Natural killer cell (primary cell): Measurements from ENCODE around the gene RICTOR. TPM values are rescaled to one million over a fixed set of nuclear protein-coding genes. Genes with fewer than 3 reads are reported as not detected.
A peak's percentile ranks its signal among the peaks of the same experiment; 100 is the strongest.

Experiments
- ATAC-seq, 3 donors: fragments of 150-1000 bp in 2 of 3; fragments of 200-7000 bp in 1 of 3; cut with Tn5 transposase; 1 replicate in 1 of 3; 2 replicates in 2 of 3; pipeline ENCODE4 v1.10.0; 2021; ENCODE audit warnings: mild to moderate bottlenecking in 2 of 3, moderate library complexity in 2 of 3
- DNase-seq, 2 donors: peaks; one replicate each; pipeline versions ENCODE4 v3.0.0 to v3.0.0-alpha.2; 2013 to 2021; ENCODE audit warnings: mixed read lengths in 1 of 2
- H3K27ac ChIP-seq: one replicate; pipeline ENCODE4 v1.5.1; 2013; ENCODE audit warnings: mild to moderate bottlenecking, low read length
- H3K27me3 ChIP-seq: one replicate; pipeline ENCODE4 v1.6.1; 2013; ENCODE audit warnings: low read length; ENCODE audit not compliant: control insufficient read depth, insufficient read depth
- H3K36me3 ChIP-seq: one replicate; pipeline ENCODE4 v1.6.1; 2013; ENCODE audit warnings: low read length; ENCODE audit not compliant: control insufficient read depth, insufficient read depth
- H3K4me1 ChIP-seq: one replicate; pipeline ENCODE4 v1.6.1; 2013; ENCODE audit warnings: low read length; ENCODE audit not compliant: control insufficient read depth, insufficient read depth
- H3K4me3 ChIP-seq: one replicate; pipeline ENCODE4 v1.5.1; 2013; ENCODE audit warnings: low read length
- H3K9me3 ChIP-seq: one replicate; pipeline ENCODE4 v1.6.1; 2013; ENCODE audit warnings: low read length; ENCODE audit not compliant: control insufficient read depth, insufficient read depth
- H3K27ac Mint-ChIP-seq, 2 donors: one replicate each; pipeline ENCODE4 v1.8.0; 2022; ENCODE audit warnings: mild to moderate bottlenecking in 2 of 2, mixed read lengths in 2 of 2, moderate library complexity in 1 of 2
- H3K27me3 Mint-ChIP-seq, 2 donors: one replicate each; pipeline ENCODE4 v1.8.0; 2022; ENCODE audit warnings: low read depth in 2 of 2, mixed read lengths in 2 of 2
- H3K36me3 Mint-ChIP-seq: one replicate; pipeline ENCODE4 v1.8.0; 2022; ENCODE audit warnings: mixed read lengths
- H3K4me1 Mint-ChIP-seq, 2 donors: one replicate each; pipeline ENCODE4 v1.8.0; 2022; ENCODE audit warnings: mixed read lengths in 2 of 2
- H3K4me3 Mint-ChIP-seq: one replicate; pipeline ENCODE4 v1.8.0; 2022; ENCODE audit warnings: mild to moderate bottlenecking, moderate library complexity, mixed read lengths
- H3K9me3 Mint-ChIP-seq, 2 donors: one replicate each; pipeline ENCODE4 v1.8.0; 2022; ENCODE audit warnings: mixed read lengths in 2 of 2
- CTCF ChIP-seq: fragments of 200-600 bp; IDR thresholded peaks from one replicate; pipeline ENCODE4 v1.8.0; 2022; ENCODE audit warnings: antibody characterized with exemption
- WGBS: methylation state at CpG from one replicate; pipeline ENCODE4 v1.1.7; 2013; ENCODE audit warnings: missing lambda C conversion rate; ENCODE audit not compliant: insufficient coverage; 5-methylcytosine and 5-hydroxymethylcytosine counted together
- intact Hi-C: fragments of 100-400 bp; cut with micrococcal nuclease; formaldehyde crosslinking; loops from one replicate; pipeline ENCODE4 v1.14.2; 2022
- total RNA-seq, 4 donors: library from RNA; stranded (reverse); fragments of 120-200 nt in 1 of 4; gene quantifications; one replicate each; pipeline versions ENCODE4 v1.2.3 to v1.2.4, GENCODE V29; 2013 to 2022

Gene RICTOR
- total RNA-seq, 3 donors from 2014 or later (not counting 1 experiment from before 2014, with no cell fraction given) = 103 to 105 (median 103) TPM

DNA sequence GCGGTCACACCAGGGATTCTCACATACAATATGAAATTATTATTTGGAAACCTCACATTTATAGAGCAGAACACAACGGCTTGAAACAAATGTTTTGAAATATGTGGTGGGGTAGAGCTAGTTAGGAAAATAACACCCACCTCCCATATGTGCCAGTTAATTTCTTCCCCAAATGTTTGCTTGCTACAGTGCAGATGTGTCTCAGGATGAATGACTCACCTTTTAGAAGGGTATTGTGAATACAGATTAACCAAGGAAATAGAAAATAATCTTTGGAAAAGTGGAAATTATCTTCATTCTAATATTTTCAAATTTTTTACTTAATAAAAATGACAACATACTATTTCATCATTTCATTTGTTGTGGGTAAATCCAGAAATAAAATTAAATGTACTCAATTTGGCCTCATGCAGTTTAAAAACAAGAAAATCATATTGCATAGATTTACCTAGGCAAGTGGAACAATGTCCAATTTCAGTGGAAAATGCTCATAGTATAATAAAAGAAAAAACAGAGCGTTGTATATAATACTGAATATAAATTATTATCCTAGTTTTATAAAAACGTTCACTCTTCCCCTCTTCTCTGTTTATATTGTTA lies 39.3 kb upstream of the RICTOR start:
- Histone ChIP-seq H3K36me3 (peaks cover 83% of the 10 kb centered on the region), H3K27ac (no peak overlapping the region), H3K4me3 (no peak overlapping the region), H3K4me1 (no peaks in the 10 kb centered on the region), H3K27me3 (no peaks in the 10 kb centered on the region), H3K9me3 (no peaks in the 10 kb centered on the region)
- Mint-ChIP-seq H3K27me3 (no peaks in the 10 kb centered on the region), H3K4me3 (no peak overlapping the region), H3K36me3 (peaks cover 32% of the 10 kb centered on the region), H3K27ac (no peak overlapping the region), H3K4me1 (peaks cover 9 to 14% of the 10 kb centered on the region in 2 donors), H3K9me3 (no peaks in the 10 kb centered on the region)
- no peak for TF ChIP-seq CTCF
- no CpG with 5 or more reads among the region's 4 CpGs for WGBS
- DNase-seq = no peak
- ATAC-seq = no peak
- intact Hi-C loops = no loop called here

GRCh38 chr5:39109606-39110005 lies 35.4 kb upstream of the RICTOR start:
- no peaks in the 10 kb centered on the region for H3K27me3 ChIP-seq
- H3K4me1 ChIP-seq = no peaks in the 10 kb centered on the region
- Mint-ChIP-seq H3K27ac (peak overlapping the region; percentile 14 to 32), H3K4me1 (peaks cover 0 to 4% of the 10 kb centered on the region in 2 donors), H3K4me3 (no peak overlapping the region), H3K27me3 (no peaks in the 10 kb centered on the region), H3K9me3 (no peaks in the 10 kb centered on the region), H3K36me3 (peaks cover 19% of the 10 kb centered on the region)
- WGBS = 94% methylated on average over 2 of the region's 2 CpGs
- H3K9me3 ChIP-seq = no peaks in the 10 kb centered on the region
- DNase-seq (no peak), ATAC-seq (no peak)
- no peak overlapping the region for H3K27ac ChIP-seq
- peaks cover 77% of the 10 kb centered on the region for H3K36me3 ChIP-seq
- intact Hi-C loops = no loop called here
- no peak for TF ChIP-seq CTCF
- no peak overlapping the region for H3K4me3 ChIP-seq

GRCh38 chr5:39108987-39109386 lies 34.8 kb upstream of the RICTOR start:
- Mint-ChIP-seq H3K27ac (peak overlapping the region; percentile 14 to 32), H3K27me3 (no peaks in the 10 kb centered on the region), H3K36me3 (peaks cover 16% of the 10 kb centered on the region), H3K9me3 (no peaks in the 10 kb centered on the region), H3K4me3 (no peak overlapping the region), H3K4me1 (peaks cover 0 to 4% of the 10 kb centered on the region in 2 donors)
- intact Hi-C loops = no loop called here
- Histone ChIP-seq H3K27ac (no peak overlapping the region), H3K4me3 (no peak overlapping the region), H3K36me3 (peaks cover 75% of the 10 kb centered on the region), H3K9me3 (no peaks in the 10 kb centered on the region), H3K27me3 (no peaks in the 10 kb centered on the region), H3K4me1 (no peaks in the 10 kb centered on the region)
- no CpG with 5 or more reads among the region's 3 CpGs for WGBS
- DNase-seq = no peak
- no peak for ATAC-seq
- TF ChIP-seq CTCF = no peak

DNA sequence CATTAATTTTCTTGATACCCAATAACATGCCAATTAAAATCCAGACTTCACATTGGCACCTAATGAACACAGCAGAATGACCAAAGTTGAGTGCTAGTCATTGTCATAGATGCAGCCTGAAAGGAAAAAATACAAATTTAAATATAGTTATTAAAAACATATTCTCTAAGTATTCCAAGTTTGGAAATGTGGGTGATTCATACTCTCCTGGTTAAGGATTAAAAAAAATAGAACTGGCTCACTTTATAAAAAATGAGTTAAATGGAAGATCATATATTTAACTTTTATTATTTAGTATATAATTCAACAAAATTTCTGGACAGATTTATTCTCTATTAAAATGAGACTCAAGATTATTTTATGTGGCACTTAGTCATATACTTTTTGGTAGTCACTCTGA lies 33.2 kb upstream of the RICTOR start:
- intact Hi-C loops = no loop called here

More for the DNA sequence above, 33.2 kb upstream of the RICTOR start:
- Mint-ChIP-seq H3K9me3 (no peaks in the 10 kb centered on the region), H3K27ac (peak overlapping the region in 1 of 2 donors; percentile 54), H3K4me1 (peaks cover 0 to 4% of the 10 kb centered on the region in 2 donors), H3K27me3 (no peaks in the 10 kb centered on the region), H3K36me3 (peaks cover 25% of the 10 kb centered on the region), H3K4me3 (no peak overlapping the region)
- H3K36me3 ChIP-seq = peaks cover 74% of the 10 kb centered on the region
- no peaks in the 10 kb centered on the region for H3K9me3 ChIP-seq
- DNase-seq = no peak
- H3K27me3 ChIP-seq = no peaks in the 10 kb centered on the region
- H3K27ac ChIP-seq = no peak overlapping the region
- TF ChIP-seq CTCF = no peak
- ATAC-seq = no peak
- H3K4me1 ChIP-seq = no peaks in the 10 kb centered on the region
- H3K4me3 ChIP-seq = no peak overlapping the region
